Fibroblast of lung (primary cell): ENCODE measurements around the gene HSP90B1.

ENCODE experiments used
- CTCF ChIP-seq, 2 donors: IDR thresholded peaks in 1 of 2; conservative IDR thresholded peaks in 1 of 2; 1 replicate in 1 of 2; 2 replicates in 1 of 2; pipeline ENCODE4 v1.5.1; 2011 to 2012; ENCODE audit warnings: low read length in 2 of 2, control low read depth in 1 of 2, inconsistent platforms in 1 of 2, low read depth in 1 of 2, mild to moderate bottlenecking in 1 of 2
- EZH2 ChIP-seq: IDR thresholded peaks from 2 replicates; pipeline ENCODE4 v1.5.1; 2012; ENCODE audit warnings: low read length, control low read depth, mild to moderate bottlenecking; ENCODE audit errors: missing control alignments

GRCh38 chr12:103929784-103930033, 501 bp upstream of the HSP90B1 start:
- TF ChIP-seq CTCF (conservative IDR thresholded peaks at IDR 0.05 in 1 of 2, IDR thresholded peaks at IDR 0.05 in 1 of 2; ENCODE audit: low read depth in 1 of 2, low read length in 2 of 2) (no peak), EZH2 (no peak)
